ENCODE results near the gene LEF1. TPM values are rescaled to one million over a fixed set of nuclear protein-coding genes. Genes with fewer than 3 reads are reported as not detected.

LEF1 gene
- total RNA-seq, 1 experiment from 2014 or later = 2.0 TPM

- Mint-ChIP-seq H3K9me3 (ENCODE audit: unreplicated experiment) (no peaks in the 10 kb centered on the region), H3K27ac (ENCODE audit: low read depth, unreplicated experiment) (no peak overlapping the region), H3K4me1 (ENCODE audit: insufficient read depth, unreplicated experiment) (peaks cover 30% of the 10 kb centered on the region), H3K4me3 (ENCODE audit: unreplicated experiment) (no peak overlapping the region), H3K27me3 (ENCODE audit: insufficient read depth, unreplicated experiment) (no peaks in the 10 kb centered on the region), H3K36me3 (ENCODE audit: insufficient read depth, unreplicated experiment) (peaks cover 4% of the 10 kb centered on the region)
- no peak for DNase-seq (ENCODE audit: unreplicated experiment)
- no TSS peak for BruUV-seq (replicated peaks)
- CTCF ChIA-PET = interaction anchor here (0.6 to 3.7 kb wide), 3 partner anchors 11 to 524 kb away, joined by 3 to 15 read pairs (median 10); no protein-coding TSS in a partner anchor
- no peak for TF ChIP-seq CTCF (IDR thresholded peaks at IDR 0.05; ENCODE audit: unreplicated experiment)
- intact Hi-C loops (cut with micrococcal nuclease) = no loop called here
- POLR2A ChIA-PET = interaction anchor here (1.5 kb wide), 1 partner anchor 29 kb away, joined by 3 read pairs; no protein-coding TSS in a partner anchor
Measured at GRCh38 chr4:108048157-108048556, 120.6 kb downstream of the LEF1 start.

GRCh38 chr4:108047199-108047598 is 121.5 kb downstream of the LEF1 start:
- no peak for DNase-seq (ENCODE audit: unreplicated experiment)
- no peaks in the 10 kb centered on the region for H3K9me3 Mint-ChIP-seq (ENCODE audit: unreplicated experiment)
- H3K4me1 Mint-ChIP-seq (ENCODE audit: insufficient read depth, unreplicated experiment) = peaks cover 30% of the 10 kb centered on the region
- intact Hi-C loops (cut with micrococcal nuclease) = no loop called here
- H3K27ac Mint-ChIP-seq (ENCODE audit: low read depth, unreplicated experiment) = no peak overlapping the region
- POLR2A ChIA-PET = interaction anchor here (1.0 to 1.5 kb wide), 2 partner anchors 12 to 28 kb away, joined by 3 to 6 read pairs; no protein-coding TSS in a partner anchor
- H3K27me3 Mint-ChIP-seq (ENCODE audit: insufficient read depth, unreplicated experiment) = no peaks in the 10 kb centered on the region
- H3K36me3 Mint-ChIP-seq (ENCODE audit: insufficient read depth, unreplicated experiment) = peaks cover 4% of the 10 kb centered on the region
- no peak for TF ChIP-seq CTCF (IDR thresholded peaks at IDR 0.05; ENCODE audit: unreplicated experiment)
- H3K4me3 Mint-ChIP-seq (ENCODE audit: unreplicated experiment) = no peak overlapping the region
- CTCF ChIA-PET = interaction anchor here (2.0 to 3.7 kb wide), 2 partner anchors 8 to 525 kb away, joined by 7 to 15 read pairs; no protein-coding TSS in a partner anchor
- no TSS peak for BruUV-seq (replicated peaks)

- intact Hi-C loops (cut with micrococcal nuclease) = no loop called here
- DNase-seq (ENCODE audit: unreplicated experiment) = peak; percentile 78
- H3K4me1 Mint-ChIP-seq (ENCODE audit: insufficient read depth, unreplicated experiment) = peaks cover 30% of the 10 kb centered on the region
- H3K4me3 Mint-ChIP-seq (ENCODE audit: unreplicated experiment) = no peak overlapping the region
- H3K9me3 Mint-ChIP-seq (ENCODE audit: unreplicated experiment) = no peaks in the 10 kb centered on the region
- no peak for TF ChIP-seq CTCF (IDR thresholded peaks at IDR 0.05; ENCODE audit: unreplicated experiment)
- POLR2A ChIA-PET = interaction anchor here (0.6 to 0.7 kb wide), 3 partner anchors 13 to 740 kb away, joined by 3 read pairs; no protein-coding TSS in a partner anchor
- H3K27ac Mint-ChIP-seq (ENCODE audit: low read depth, unreplicated experiment) = peak overlapping the region; percentile 55
- no peaks in the 10 kb centered on the region for H3K27me3 Mint-ChIP-seq (ENCODE audit: insufficient read depth, unreplicated experiment)
- CTCF ChIA-PET = interaction anchor here (0.6 to 3.7 kb wide), 9 partner anchors 10 to 1671 kb away, joined by 3 to 15 read pairs (median 4); no protein-coding TSS in a partner anchor
- H3K36me3 Mint-ChIP-seq (ENCODE audit: insufficient read depth, unreplicated experiment) = peaks cover 4% of the 10 kb centered on the region
- BruUV-seq (replicated peaks) = no TSS peak
Measured at GRCh38 chr4:108045687-108046024, 123.1 kb downstream of the LEF1 start.

GRCh38 chr4:108044951-108045686 is 123.6 kb downstream of the LEF1 start:
- Mint-ChIP-seq H3K27ac (ENCODE audit: low read depth, unreplicated experiment) (peak overlapping the region; percentile 55), H3K9me3 (ENCODE audit: unreplicated experiment) (no peaks in the 10 kb centered on the region), H3K4me1 (ENCODE audit: insufficient read depth, unreplicated experiment) (peaks cover 30% of the 10 kb centered on the region), H3K27me3 (ENCODE audit: insufficient read depth, unreplicated experiment) (no peaks in the 10 kb centered on the region), H3K36me3 (ENCODE audit: insufficient read depth, unreplicated experiment) (peaks cover 4% of the 10 kb centered on the region), H3K4me3 (ENCODE audit: unreplicated experiment) (peak overlapping the region; percentile 30)
- no TSS peak for BruUV-seq (replicated peaks)
- POLR2A ChIA-PET = interaction anchor here (0.6 to 0.7 kb wide), 3 partner anchors 14 to 740 kb away, joined by 3 read pairs; no protein-coding TSS in a partner anchor
- intact Hi-C loops (cut with micrococcal nuclease) = no loop called here
- DNase-seq (ENCODE audit: unreplicated experiment) = peak; percentile 64
- CTCF ChIA-PET = interaction anchor here (0.6 to 3.7 kb wide), 7 partner anchors 10 to 527 kb away, joined by 3 to 15 read pairs (median 4); no protein-coding TSS in a partner anchor
- no peak for TF ChIP-seq CTCF (IDR thresholded peaks at IDR 0.05; ENCODE audit: unreplicated experiment)
